WERI-Rb-1 (cell line): ENCODE measurements around the gene ARHGAP40.

Experiments used
- DNase-seq: peaks from one replicate; pipeline ENCODE4 v3.0.0-alpha.2; 2020
- H3K27ac ChIP-seq: fragments of 250-450 bp; sonication (Bioruptor Pico); 2 replicates; pipeline ENCODE4 v1.5.1; 2020; ENCODE audit warnings: mild to moderate bottlenecking, moderate library complexity
- H3K27me3 ChIP-seq: fragments of 250-450 bp; sonication (Bioruptor Pico); 2 replicates; pipeline ENCODE4 v1.5.1; 2021; ENCODE audit warnings: mild to moderate bottlenecking, low read depth, moderate library complexity; ENCODE audit not compliant: insufficient read depth, severe bottlenecking
- H3K36me3 ChIP-seq: fragments of 250-450 bp; sonication (Bioruptor Pico); 2 replicates; pipeline ENCODE4 v1.5.1; 2020; ENCODE audit warnings: mild to moderate bottlenecking, moderate library complexity
- H3K4me3 ChIP-seq: 2 replicates; pipeline ENCODE4 v1.5.1; 2011; ENCODE audit warnings: low read depth, mild to moderate bottlenecking, control low read depth, low read length
- H3K9me3 ChIP-seq: fragments of 250-450 bp; sonication (Bioruptor Pico); 2 replicates; pipeline ENCODE4 v1.5.1; 2021; ENCODE audit warnings: mild to moderate bottlenecking, moderate library complexity; ENCODE audit not compliant: severe bottlenecking
- TF ChIP-seq, protein P1 (sequence below): IDR thresholded peaks from 2 replicates; pipeline ENCODE4 v1.5.1; 2011; ENCODE audit warnings: low read depth, mild to moderate bottlenecking, control low read depth, inconsistent platforms, low read length

ARHGAP40 gene

DNA sequence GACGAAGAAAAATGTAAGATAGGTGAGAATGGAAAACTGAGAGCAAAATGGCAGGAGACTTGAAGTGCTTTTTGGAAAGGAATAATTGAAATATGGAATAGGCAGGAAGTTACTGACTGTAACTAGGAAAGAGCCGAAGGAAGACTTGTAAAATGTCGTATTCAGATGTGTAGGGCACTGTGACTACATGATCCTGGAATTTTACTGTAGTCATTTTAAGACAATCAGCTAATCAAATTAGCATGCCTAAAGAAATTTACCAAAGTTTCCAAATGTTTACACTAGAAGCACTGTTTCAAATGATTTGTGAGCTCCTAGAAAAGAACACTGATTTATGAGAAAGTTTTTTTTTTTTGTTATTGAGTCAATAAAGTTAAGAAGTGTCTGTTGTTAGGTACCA, 41.8 kb upstream of the ARHGAP40 start:
- no peak overlapping the region for H3K4me3 ChIP-seq
- no peak overlapping the region for H3K27ac ChIP-seq
- no peak for DNase-seq
- H3K9me3 ChIP-seq, result no peaks in the 10 kb centered on the region
- TF ChIP-seq, protein P1, sequence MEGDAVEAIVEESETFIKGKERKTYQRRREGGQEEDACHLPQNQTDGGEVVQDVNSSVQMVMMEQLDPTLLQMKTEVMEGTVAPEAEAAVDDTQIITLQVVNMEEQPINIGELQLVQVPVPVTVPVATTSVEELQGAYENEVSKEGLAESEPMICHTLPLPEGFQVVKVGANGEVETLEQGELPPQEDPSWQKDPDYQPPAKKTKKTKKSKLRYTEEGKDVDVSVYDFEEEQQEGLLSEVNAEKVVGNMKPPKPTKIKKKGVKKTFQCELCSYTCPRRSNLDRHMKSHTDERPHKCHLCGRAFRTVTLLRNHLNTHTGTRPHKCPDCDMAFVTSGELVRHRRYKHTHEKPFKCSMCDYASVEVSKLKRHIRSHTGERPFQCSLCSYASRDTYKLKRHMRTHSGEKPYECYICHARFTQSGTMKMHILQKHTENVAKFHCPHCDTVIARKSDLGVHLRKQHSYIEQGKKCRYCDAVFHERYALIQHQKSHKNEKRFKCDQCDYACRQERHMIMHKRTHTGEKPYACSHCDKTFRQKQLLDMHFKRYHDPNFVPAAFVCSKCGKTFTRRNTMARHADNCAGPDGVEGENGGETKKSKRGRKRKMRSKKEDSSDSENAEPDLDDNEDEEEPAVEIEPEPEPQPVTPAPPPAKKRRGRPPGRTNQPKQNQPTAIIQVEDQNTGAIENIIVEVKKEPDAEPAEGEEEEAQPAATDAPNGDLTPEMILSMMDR, result no peak
- peaks cover 40% of the 10 kb centered on the region for H3K36me3 ChIP-seq
- H3K27me3 ChIP-seq, result no peaks in the 10 kb centered on the region

DNA sequence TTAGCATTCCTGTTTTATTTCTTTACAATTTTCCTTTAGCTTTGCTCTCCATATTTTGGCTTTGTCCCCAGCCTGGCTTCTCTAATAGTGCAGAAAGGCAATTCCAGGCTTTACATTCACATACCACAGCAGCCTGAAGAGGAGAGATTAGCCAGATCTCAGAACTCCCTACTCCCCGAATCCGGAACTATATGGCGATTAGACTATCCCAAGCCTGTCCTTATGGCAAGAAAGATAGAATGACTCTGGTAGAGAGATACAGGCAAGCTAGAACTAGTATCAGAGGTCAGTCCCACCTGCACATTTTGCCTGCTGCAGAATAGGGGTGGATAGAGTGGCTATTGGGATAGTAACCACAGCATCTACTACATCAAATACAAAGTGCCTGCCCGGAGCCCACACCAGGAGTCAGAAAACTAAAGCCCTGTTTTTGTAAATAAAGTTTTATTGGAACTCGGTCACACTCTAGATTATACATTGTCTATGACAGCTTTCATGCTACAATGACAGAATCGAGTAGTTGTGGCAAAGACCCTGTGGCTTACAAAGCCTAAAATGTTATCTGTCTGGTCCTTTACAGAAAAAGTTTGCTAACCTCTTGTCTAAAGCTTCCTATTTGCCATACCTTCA, 37.7 kb upstream of the ARHGAP40 start:
- Histone ChIP-seq H3K9me3 (no peaks in the 10 kb centered on the region), H3K36me3 (peaks cover 20% of the 10 kb centered on the region), H3K4me3 (no peak overlapping the region), H3K27me3 (no peaks in the 10 kb centered on the region), H3K27ac (no peak overlapping the region)
- TF ChIP-seq, protein P1, result no peak
- DNase-seq, result no peak

DNA sequence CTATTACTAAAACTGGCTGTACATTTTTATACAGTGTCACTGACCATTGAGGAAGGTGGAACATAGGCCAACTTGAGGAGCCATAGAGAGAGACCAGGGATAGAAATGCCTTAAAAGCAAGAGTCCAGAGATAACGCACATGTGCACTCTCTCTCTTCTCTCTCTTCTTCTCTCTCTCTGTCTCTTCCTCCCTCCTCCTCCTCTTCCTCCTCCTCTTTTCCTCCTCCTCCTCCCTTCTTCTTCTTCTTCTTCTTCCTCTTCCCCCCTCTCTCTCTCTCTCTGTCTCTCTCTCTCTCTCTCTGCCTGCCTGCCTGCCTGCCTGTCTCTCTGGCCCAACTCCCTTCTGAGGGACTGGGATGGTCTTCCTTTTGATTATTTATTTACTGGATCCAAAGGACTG, 36.9 kb upstream of the ARHGAP40 start:
- Histone ChIP-seq H3K9me3 (no peaks in the 10 kb centered on the region), H3K36me3 (peaks cover 13% of the 10 kb centered on the region), H3K27ac (no peak overlapping the region), H3K4me3 (no peak overlapping the region), H3K27me3 (no peaks in the 10 kb centered on the region)
- no peak for DNase-seq
- TF ChIP-seq, protein P1, result no peak

DNA sequence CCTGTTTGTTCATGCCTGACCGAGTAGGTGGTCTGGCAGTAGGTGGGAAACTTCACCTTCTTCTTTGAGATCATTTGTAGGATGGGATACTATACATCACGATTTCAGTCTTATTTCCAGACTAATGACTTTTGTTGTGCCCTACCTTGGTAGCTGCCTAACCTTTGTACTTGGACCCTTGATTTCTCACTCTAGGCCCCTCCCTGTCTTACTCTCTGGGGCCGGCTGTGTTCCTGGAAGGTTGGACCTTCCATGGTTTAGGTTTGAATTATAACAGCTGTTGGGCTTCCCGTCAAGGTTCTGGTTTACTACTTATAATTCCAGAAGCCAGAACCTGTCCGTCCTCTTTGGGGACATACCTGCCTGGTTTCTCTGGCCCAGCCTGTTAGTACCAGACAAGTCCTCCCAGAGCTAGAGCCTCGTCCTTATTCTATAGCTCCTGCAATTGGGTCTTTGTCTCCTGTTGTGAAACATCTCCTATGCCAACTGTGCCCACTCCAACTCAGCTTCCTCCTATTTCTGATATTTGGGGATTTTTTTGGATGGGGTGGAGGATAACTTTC, 35.5 kb upstream of the ARHGAP40 start:
- Histone ChIP-seq H3K9me3 (no peaks in the 10 kb centered on the region), H3K27ac (no peak overlapping the region), H3K27me3 (no peaks in the 10 kb centered on the region), H3K36me3 (peaks cover 14% of the 10 kb centered on the region), H3K4me3 (no peak overlapping the region)
- no peak for DNase-seq
- TF ChIP-seq, protein P1, result no peak

DNA sequence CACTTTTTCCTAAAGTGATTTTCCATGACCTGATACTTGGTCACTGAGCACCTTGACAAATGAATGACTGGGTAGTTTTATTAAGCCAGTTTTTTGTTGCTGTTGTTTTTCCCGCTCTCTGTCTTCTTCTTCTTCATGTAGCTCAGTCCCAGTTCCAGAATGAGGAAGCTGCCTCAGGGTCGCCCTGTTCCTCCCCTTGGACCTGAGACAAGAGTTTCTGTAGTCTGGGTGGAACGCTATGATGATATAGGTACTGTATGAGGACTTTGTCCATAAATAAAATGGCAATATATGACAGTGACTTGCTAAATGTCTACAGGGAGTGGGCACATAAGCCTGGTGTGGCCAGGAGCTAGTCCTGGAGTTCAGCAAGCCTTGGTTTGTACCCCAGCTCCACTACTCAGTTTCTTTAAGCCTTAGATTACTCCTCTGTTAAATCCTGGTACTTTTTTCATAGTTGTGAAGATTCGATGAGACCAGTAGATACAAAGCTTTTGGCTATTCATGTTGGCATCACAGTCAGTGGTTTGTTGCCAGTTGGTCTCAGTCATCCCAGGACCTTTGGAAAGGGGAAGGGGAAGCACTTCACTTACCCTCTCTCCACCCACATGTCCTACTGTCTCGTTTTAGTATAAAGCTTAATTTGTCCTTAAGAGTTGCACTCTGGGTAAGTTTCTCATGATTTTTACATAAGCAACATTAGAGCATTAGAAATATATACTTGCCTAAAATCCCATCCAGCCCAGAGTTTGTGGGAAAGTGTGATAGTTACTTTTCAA, 31.7 kb upstream of the ARHGAP40 start:
- H3K36me3 ChIP-seq, result peaks cover 28% of the 10 kb centered on the region
- H3K9me3 ChIP-seq, result no peaks in the 10 kb centered on the region
- TF ChIP-seq, protein P1, result no peak
- H3K27ac ChIP-seq, result no peak overlapping the region
- DNase-seq, result no peak
- H3K27me3 ChIP-seq, result no peaks in the 10 kb centered on the region
- no peak overlapping the region for H3K4me3 ChIP-seq
